Uterus (tissue), 2 donors: ENCODE measurements around the gene GPR107.

ENCODE experiments used
- POLR2A ChIP-seq, 2 donors: fragments of 450-650 bp; IDR thresholded peaks; one replicate each; pipeline ENCODE4 v1.6.1; 2016; ENCODE audit warnings: antibody characterized with exemption in 2 of 2, mild to moderate bottlenecking in 1 of 2, moderate library complexity in 1 of 2
- TF ChIP-seq, protein P1 (sequence below), 4 experiments: fragments of 200-600 bp in 2 of 4; fragments of 450-650 bp in 2 of 4; sonication (generic) in 2 of 4; IDR thresholded peaks; one replicate each; pipeline ENCODE4 v1.5.1; 2016 to 2019; ENCODE audit warnings: antibody characterized with exemption in 4 of 4, mild to moderate bottlenecking in 2 of 4, moderate library complexity in 1 of 4

DNA sequence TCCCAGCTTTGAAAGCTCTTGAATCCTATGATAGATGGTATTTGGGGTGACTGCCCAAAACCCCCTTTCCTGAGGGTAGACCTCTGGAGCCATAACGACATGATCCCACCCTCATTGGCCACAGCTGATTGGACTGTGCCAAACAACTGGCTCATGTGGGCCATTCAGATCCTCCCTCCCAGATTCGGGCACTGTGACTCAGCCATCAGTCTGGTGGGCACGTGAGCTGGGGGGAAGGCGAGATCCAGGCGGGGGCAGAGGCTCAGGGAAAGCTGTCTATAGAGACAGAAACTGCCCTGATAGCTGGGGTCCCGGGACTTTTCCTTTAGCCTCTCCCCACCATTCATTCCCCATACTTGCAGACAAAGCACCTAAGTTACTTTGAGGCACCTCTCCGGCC lies 103.4 kb downstream of the GPR107 start:
- TF ChIP-seq, protein P1, sequence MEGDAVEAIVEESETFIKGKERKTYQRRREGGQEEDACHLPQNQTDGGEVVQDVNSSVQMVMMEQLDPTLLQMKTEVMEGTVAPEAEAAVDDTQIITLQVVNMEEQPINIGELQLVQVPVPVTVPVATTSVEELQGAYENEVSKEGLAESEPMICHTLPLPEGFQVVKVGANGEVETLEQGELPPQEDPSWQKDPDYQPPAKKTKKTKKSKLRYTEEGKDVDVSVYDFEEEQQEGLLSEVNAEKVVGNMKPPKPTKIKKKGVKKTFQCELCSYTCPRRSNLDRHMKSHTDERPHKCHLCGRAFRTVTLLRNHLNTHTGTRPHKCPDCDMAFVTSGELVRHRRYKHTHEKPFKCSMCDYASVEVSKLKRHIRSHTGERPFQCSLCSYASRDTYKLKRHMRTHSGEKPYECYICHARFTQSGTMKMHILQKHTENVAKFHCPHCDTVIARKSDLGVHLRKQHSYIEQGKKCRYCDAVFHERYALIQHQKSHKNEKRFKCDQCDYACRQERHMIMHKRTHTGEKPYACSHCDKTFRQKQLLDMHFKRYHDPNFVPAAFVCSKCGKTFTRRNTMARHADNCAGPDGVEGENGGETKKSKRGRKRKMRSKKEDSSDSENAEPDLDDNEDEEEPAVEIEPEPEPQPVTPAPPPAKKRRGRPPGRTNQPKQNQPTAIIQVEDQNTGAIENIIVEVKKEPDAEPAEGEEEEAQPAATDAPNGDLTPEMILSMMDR (IDR thresholded peaks at IDR 0.05), result no peak
- no peak for TF ChIP-seq POLR2A (IDR thresholded peaks at IDR 0.05)
